ENCODE measurements around the gene FBN3.
A peak's percentile ranks its signal among the peaks of the same experiment; 100 is the strongest.
"Not testable (repeated sequence)": the region's sequence is repeated elsewhere in the genome, so short reads cannot be mapped to it uniquely, and the experiment has no call there.

FBN3 gene

GRCh38 chr19:8056533-8056932 is 92.9 kb downstream of the FBN3 start:
- no peak for DNase-seq (ENCODE audit: low read depth)

- no peak for DNase-seq (ENCODE audit: low read depth)
Measured at GRCh38 chr19:8054169-8054568, 95.2 kb downstream of the FBN3 start.

GRCh38 chr19:8052464-8052859 is 96.9 kb downstream of the FBN3 start, which contains the start of gene CCL25:
TSS of gene CCL25 (plus strand) at chr19:8052760. CDS start at chr19:8053050, 290 bp downstream.
- DNase-seq (ENCODE audit: low read depth): no peak

- DNase-seq (ENCODE audit: low read depth): peak; percentile 88
Measured at GRCh38 chr19:8050274-8051096, 98.9 kb downstream of the FBN3 start.

GRCh38 chr19:8046569-8047165 is 102.7 kb downstream of the FBN3 start:
- DNase-seq (ENCODE audit: low read depth): no peak

- DNase-seq (ENCODE audit: low read depth): no peak
Measured at GRCh38 chr19:8045872-8046568, 103.4 kb downstream of the FBN3 start.

GRCh38 chr19:8044018-8044417 is 105.4 kb downstream of the FBN3 start:
- no peak for DNase-seq (ENCODE audit: low read depth)

GRCh38 chr19:8042900-8043299 is 106.5 kb downstream of the FBN3 start:
- DNase-seq (ENCODE audit: low read depth): no peak

- no peak for DNase-seq (ENCODE audit: low read depth)
Measured at GRCh38 chr19:8041531-8041931, 107.9 kb downstream of the FBN3 start.

- no peak for DNase-seq (ENCODE audit: low read depth)
Measured at GRCh38 chr19:8039231-8039630, 110.2 kb downstream of the FBN3 start.

GRCh38 chr19:8038815-8039214 is 110.6 kb downstream of the FBN3 start:
- DNase-seq (ENCODE audit: low read depth): no peak

- DNase-seq (ENCODE audit: low read depth): no peak
Measured at GRCh38 chr19:8036434-8037099, 112.8 kb downstream of the FBN3 start.

- DNase-seq (ENCODE audit: low read depth): no peak
Measured at GRCh38 chr19:8034178-8034525, 115.2 kb downstream of the FBN3 start.

- DNase-seq (ENCODE audit: low read depth): not testable (repeated sequence)
Measured at GRCh38 chr19:8033287-8034177, 115.9 kb downstream of the FBN3 start.

GRCh38 chr19:8030960-8031359 is 118.4 kb downstream of the FBN3 start:
- no peak for DNase-seq (ENCODE audit: low read depth)

- no peak for DNase-seq (ENCODE audit: low read depth)
Measured at GRCh38 chr19:8028951-8029491, 120.4 kb downstream of the FBN3 start.

GRCh38 chr19:8025316-8025715 is 124.1 kb downstream of the FBN3 start:
- DNase-seq (ENCODE audit: low read depth): no peak

GRCh38 chr19:8024256-8024655 is 125.1 kb downstream of the FBN3 start:
- not testable (repeated sequence) for DNase-seq (ENCODE audit: low read depth)

- no peak for DNase-seq (ENCODE audit: low read depth)
Measured at GRCh38 chr19:8023371-8023770, 126.0 kb downstream of the FBN3 start.

- DNase-seq (ENCODE audit: low read depth): no peak
Measured at GRCh38 chr19:8022275-8022674, 127.1 kb downstream of the FBN3 start.

GRCh38 chr19:8021374-8021773 is 128.0 kb downstream of the FBN3 start:
- no peak for DNase-seq (ENCODE audit: low read depth)

Measured in activated T-cell treated with anti-CD3 and anti-CD28 coated beads for 24 hours (primary cell).